Measurements from ENCODE around the gene CASP12.
"Not testable (repeated sequence)": the region's sequence is repeated elsewhere in the genome, so short reads cannot be mapped to it uniquely, and the experiment has no call there.

The CASP12 gene

GRCh38 chr11:104897891-104898684 is at the start of gene CASP12:
Gene CASP12, minus strand, starts transcription at chr11:104898460.
- Histone ChIP-seq H3K4me3 (ENCODE audit: low read length) (no peak within 1 kb of the TSS), H3K4me1 (ENCODE audit: control insufficient read depth, insufficient read depth, low read length) (0 out of 2 replicates have a peak, but pooled peaks cover 1% of the 10 kb centered on the region), H3K27me3 (ENCODE audit: control insufficient read depth, insufficient read depth, low read length) (no peaks in the 10 kb centered on the region), H3K27ac (ENCODE audit: low read length) (no peak within 1 kb of the TSS), H3K9me3 (ENCODE audit: control insufficient read depth, insufficient read depth, low read length) (no peaks in the 10 kb centered on the region), H3K36me3 (ENCODE audit: control insufficient read depth, insufficient read depth, low read length) (no peaks in the 10 kb centered on the region)
- no peak for DNase-seq (ENCODE audit: low read depth, low spot score)
- no CpG with 5 or more reads among the region's 9 CpGs for WGBS (ENCODE audit: insufficient coverage, insufficient read length)

DNA sequence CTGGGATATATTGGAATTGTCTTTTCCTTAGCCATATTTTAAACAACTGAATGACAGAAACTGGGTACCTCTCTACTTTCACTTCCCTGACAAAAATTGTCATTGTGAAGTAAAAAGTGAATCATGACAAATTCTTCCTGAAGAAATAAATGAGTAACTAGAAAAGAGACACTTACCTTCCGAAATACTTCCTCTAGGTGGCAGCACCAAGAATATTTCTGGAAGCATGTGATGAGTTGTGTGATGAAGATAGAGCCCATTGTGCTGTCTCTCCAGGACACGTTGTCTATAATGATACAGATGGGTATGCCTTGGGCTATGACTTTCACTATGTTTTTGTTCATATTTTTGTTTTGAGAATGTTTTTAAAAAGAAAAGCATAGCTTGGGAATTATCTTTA is 48.6 kb upstream of the CASP12 start:
- Histone ChIP-seq H3K27me3 (ENCODE audit: control insufficient read depth, insufficient read depth, low read length) (peaks cover 2% of the 10 kb centered on the region; the same call in 1 of the 2 replicates), H3K4me3 (ENCODE audit: low read length) (no peak overlapping the region), H3K4me1 (ENCODE audit: control insufficient read depth, insufficient read depth, low read length) (no peaks in the 10 kb centered on the region), H3K27ac (ENCODE audit: low read length) (no peak overlapping the region), H3K36me3 (ENCODE audit: control insufficient read depth, insufficient read depth, low read length) (no peaks in the 10 kb centered on the region), H3K9me3 (ENCODE audit: control insufficient read depth, insufficient read depth, low read length) (no peaks in the 10 kb centered on the region)
- peak; percentile 50 for DNase-seq (ENCODE audit: low read depth, low spot score)
- WGBS (ENCODE audit: insufficient coverage, insufficient read length): no CpG with 5 or more reads among the region's 2 CpGs

GRCh38 chr11:104944076-104944475 is 45.8 kb upstream of the CASP12 start:
- Histone ChIP-seq H3K36me3 (ENCODE audit: control insufficient read depth, insufficient read depth, low read length) (no peaks in the 10 kb centered on the region), H3K4me3 (ENCODE audit: low read length) (no peak overlapping the region), H3K27ac (ENCODE audit: low read length) (no peak overlapping the region), H3K4me1 (ENCODE audit: control insufficient read depth, insufficient read depth, low read length) (no peaks in the 10 kb centered on the region), H3K9me3 (ENCODE audit: control insufficient read depth, insufficient read depth, low read length) (no peaks in the 10 kb centered on the region), H3K27me3 (ENCODE audit: control insufficient read depth, insufficient read depth, low read length) (peaks cover 2% of the 10 kb centered on the region; the same call in 1 of the 2 replicates)
- no peak for DNase-seq (ENCODE audit: low read depth, low spot score)

DNA sequence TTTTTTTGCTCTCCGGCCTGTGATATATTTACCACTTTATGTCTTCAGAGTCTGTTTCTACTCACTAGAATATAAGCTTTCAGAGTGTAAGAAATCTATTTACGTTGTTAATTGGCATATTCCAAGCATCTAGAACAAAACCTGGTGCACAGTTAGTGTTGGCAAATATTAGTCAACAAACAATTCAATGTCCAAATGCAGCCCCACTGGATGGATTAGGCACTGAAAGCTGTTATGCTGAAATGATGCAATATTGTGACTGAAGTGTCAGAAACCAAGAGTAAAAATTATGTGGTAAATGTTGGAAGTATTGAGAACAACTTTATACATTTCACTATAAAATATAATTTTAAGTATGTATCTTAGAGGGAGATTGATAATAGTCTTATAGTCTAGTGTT is 45.3 kb upstream of the CASP12 start:
- Histone ChIP-seq H3K27me3 (ENCODE audit: control insufficient read depth, insufficient read depth, low read length) (peaks cover 2% of the 10 kb centered on the region; the same call in 1 of the 2 replicates), H3K36me3 (ENCODE audit: control insufficient read depth, insufficient read depth, low read length) (no peaks in the 10 kb centered on the region), H3K4me1 (ENCODE audit: control insufficient read depth, insufficient read depth, low read length) (no peaks in the 10 kb centered on the region), H3K4me3 (ENCODE audit: low read length) (no peak overlapping the region), H3K9me3 (ENCODE audit: control insufficient read depth, insufficient read depth, low read length) (no peaks in the 10 kb centered on the region), H3K27ac (ENCODE audit: low read length) (no peak overlapping the region)
- WGBS (ENCODE audit: insufficient coverage, insufficient read length): no CpG with 5 or more reads among the region's 2 CpGs
- DNase-seq (ENCODE audit: low read depth, low spot score): no peak

DNA sequence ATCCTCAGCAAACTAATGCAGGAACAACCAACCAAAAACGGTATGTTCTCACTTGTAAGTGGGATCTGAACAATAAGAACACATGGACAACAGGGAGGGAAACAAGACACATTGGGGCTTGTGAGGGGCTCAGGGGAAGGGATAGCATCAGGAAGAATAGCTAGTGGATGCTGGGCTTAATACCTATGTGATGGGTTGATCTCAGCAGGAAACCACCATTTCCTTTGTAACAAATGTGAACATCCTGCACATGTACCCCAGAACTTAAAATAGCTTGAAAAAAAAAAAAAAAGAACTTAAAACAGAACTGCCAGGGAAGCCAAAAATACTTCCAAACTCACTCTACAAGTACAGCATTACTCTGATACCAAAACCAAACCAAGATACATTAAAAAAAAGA is 36.3 kb upstream of the CASP12 start:
- no CpG with 5 or more reads among the region's 1 CpG for WGBS (ENCODE audit: insufficient coverage, insufficient read length)
- Histone ChIP-seq H3K27ac (ENCODE audit: low read length) (no peak overlapping the region), H3K4me3 (ENCODE audit: low read length) (no peak overlapping the region), H3K36me3 (ENCODE audit: control insufficient read depth, insufficient read depth, low read length) (no peaks in the 10 kb centered on the region), H3K27me3 (ENCODE audit: control insufficient read depth, insufficient read depth, low read length) (no peaks in the 10 kb centered on the region), H3K4me1 (ENCODE audit: control insufficient read depth, insufficient read depth, low read length) (no peaks in the 10 kb centered on the region), H3K9me3 (ENCODE audit: control insufficient read depth, insufficient read depth, low read length) (no peaks in the 10 kb centered on the region)
- DNase-seq (ENCODE audit: low read depth, low spot score): no peak

DNA sequence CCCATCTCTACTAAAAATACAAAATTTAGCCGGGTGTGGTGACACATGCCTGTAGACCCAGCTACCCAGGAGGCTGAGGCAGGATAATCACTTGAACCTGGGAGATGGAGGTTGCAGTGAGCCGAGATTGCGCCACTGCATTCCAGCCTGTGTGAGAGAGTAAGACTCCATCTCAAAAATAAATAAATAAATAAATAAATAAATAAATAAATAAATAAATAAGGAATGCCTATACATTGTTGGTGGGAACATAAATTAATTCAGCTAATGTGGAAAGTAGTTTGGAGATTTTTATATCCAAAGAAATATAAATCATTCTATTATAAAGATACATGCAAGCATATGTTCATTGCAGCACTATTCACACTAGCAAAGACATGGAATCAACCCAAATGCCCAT is 35.8 kb upstream of the CASP12 start:
- not testable (repeated sequence) for H3K4me3 ChIP-seq (ENCODE audit: low read length); DNase-seq (ENCODE audit: low read depth, low spot score); H3K9me3 ChIP-seq (ENCODE audit: control insufficient read depth, insufficient read depth, low read length); H3K36me3 ChIP-seq (ENCODE audit: control insufficient read depth, insufficient read depth, low read length); H3K4me1 ChIP-seq (ENCODE audit: control insufficient read depth, insufficient read depth, low read length); H3K27me3 ChIP-seq (ENCODE audit: control insufficient read depth, insufficient read depth, low read length); H3K27ac ChIP-seq (ENCODE audit: low read length)
- WGBS (ENCODE audit: insufficient coverage, insufficient read length): no CpG with 5 or more reads among the region's 3 CpGs

GRCh38 chr11:104928811-104929210 is 30.6 kb upstream of the CASP12 start:
- DNase-seq (ENCODE audit: low read depth, low spot score): no peak
- H3K27me3 ChIP-seq (ENCODE audit: control insufficient read depth, insufficient read depth, low read length): no peaks in the 10 kb centered on the region
- no peaks in the 10 kb centered on the region for H3K4me1 ChIP-seq (ENCODE audit: control insufficient read depth, insufficient read depth, low read length)
- H3K9me3 ChIP-seq (ENCODE audit: control insufficient read depth, insufficient read depth, low read length): no peaks in the 10 kb centered on the region; the same call in 1 of the 2 replicates
- H3K27ac ChIP-seq (ENCODE audit: low read length): no peak overlapping the region
- no peaks in the 10 kb centered on the region for H3K36me3 ChIP-seq (ENCODE audit: control insufficient read depth, insufficient read depth, low read length)
- H3K4me3 ChIP-seq (ENCODE audit: low read length): no peak overlapping the region

GRCh38 chr11:104926771-104927611 is 28.7 kb upstream of the CASP12 start:
- Histone ChIP-seq H3K9me3 (ENCODE audit: control insufficient read depth, insufficient read depth, low read length) (no peaks in the 10 kb centered on the region; the same call in 1 of the 2 replicates), H3K36me3 (ENCODE audit: control insufficient read depth, insufficient read depth, low read length) (no peaks in the 10 kb centered on the region), H3K4me3 (ENCODE audit: low read length) (no peak overlapping the region), H3K4me1 (ENCODE audit: control insufficient read depth, insufficient read depth, low read length) (no peaks in the 10 kb centered on the region), H3K27ac (ENCODE audit: low read length) (no peak overlapping the region), H3K27me3 (ENCODE audit: control insufficient read depth, insufficient read depth, low read length) (no peaks in the 10 kb centered on the region)
- no CpG with 5 or more reads among the region's 9 CpGs for WGBS (ENCODE audit: insufficient coverage, insufficient read length)
- DNase-seq (ENCODE audit: low read depth, low spot score): peak; percentile 4

- no peak overlapping the region for H3K27ac ChIP-seq (ENCODE audit: low read length)
- WGBS (ENCODE audit: insufficient coverage, insufficient read length): no CpG with 5 or more reads among the region's 6 CpGs
- no peak for DNase-seq (ENCODE audit: low read depth, low spot score)
- H3K9me3 ChIP-seq (ENCODE audit: control insufficient read depth, insufficient read depth, low read length): no peaks in the 10 kb centered on the region; the same call in 1 of the 2 replicates
- H3K27me3 ChIP-seq (ENCODE audit: control insufficient read depth, insufficient read depth, low read length): no peaks in the 10 kb centered on the region
- H3K36me3 ChIP-seq (ENCODE audit: control insufficient read depth, insufficient read depth, low read length): no peaks in the 10 kb centered on the region
- H3K4me3 ChIP-seq (ENCODE audit: low read length): no peak overlapping the region
- H3K4me1 ChIP-seq (ENCODE audit: control insufficient read depth, insufficient read depth, low read length): no peaks in the 10 kb centered on the region
These were observed 27.6 kb upstream of the CASP12 start for GRCh38 chr11:104925850-104926249.

GRCh38 chr11:104918113-104918824 is 20.0 kb upstream of the CASP12 start:
- Histone ChIP-seq H3K9me3 (ENCODE audit: control insufficient read depth, insufficient read depth, low read length) (no peaks in the 10 kb centered on the region), H3K4me3 (ENCODE audit: low read length) (no peak overlapping the region), H3K4me1 (ENCODE audit: control insufficient read depth, insufficient read depth, low read length) (no peaks in the 10 kb centered on the region), H3K36me3 (ENCODE audit: control insufficient read depth, insufficient read depth, low read length) (no peaks in the 10 kb centered on the region), H3K27me3 (ENCODE audit: control insufficient read depth, insufficient read depth, low read length) (no peaks in the 10 kb centered on the region), H3K27ac (ENCODE audit: low read length) (no peak overlapping the region)
- WGBS (ENCODE audit: insufficient coverage, insufficient read length): no CpG with 5 or more reads among the region's 6 CpGs
- no peak for DNase-seq (ENCODE audit: low read depth, low spot score)

All from iPS DF 6.9 (cell line).